ENCODE data around the gene SLC9A9.

DNA sequence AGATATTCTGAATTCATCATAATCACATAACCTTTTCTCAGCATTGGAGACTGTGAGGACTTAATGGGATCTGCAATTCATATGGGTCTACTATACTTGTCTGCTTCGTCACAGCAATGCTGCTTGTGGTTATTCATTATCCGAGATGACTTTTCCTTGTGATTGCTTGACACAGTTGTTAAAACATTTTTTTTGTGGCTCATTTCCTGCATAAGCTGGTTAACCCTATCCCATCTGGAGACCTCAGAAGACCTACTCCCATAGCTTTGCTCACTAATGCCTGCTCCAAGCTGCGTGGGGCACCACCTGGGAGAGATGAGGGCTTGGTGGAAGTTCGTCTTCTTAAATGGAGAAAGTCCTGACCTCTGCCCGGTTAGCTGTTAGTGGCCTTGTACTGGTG lies 367.9 kb downstream of the SLC9A9 start:
- TF ChIP-seq, protein P1, sequence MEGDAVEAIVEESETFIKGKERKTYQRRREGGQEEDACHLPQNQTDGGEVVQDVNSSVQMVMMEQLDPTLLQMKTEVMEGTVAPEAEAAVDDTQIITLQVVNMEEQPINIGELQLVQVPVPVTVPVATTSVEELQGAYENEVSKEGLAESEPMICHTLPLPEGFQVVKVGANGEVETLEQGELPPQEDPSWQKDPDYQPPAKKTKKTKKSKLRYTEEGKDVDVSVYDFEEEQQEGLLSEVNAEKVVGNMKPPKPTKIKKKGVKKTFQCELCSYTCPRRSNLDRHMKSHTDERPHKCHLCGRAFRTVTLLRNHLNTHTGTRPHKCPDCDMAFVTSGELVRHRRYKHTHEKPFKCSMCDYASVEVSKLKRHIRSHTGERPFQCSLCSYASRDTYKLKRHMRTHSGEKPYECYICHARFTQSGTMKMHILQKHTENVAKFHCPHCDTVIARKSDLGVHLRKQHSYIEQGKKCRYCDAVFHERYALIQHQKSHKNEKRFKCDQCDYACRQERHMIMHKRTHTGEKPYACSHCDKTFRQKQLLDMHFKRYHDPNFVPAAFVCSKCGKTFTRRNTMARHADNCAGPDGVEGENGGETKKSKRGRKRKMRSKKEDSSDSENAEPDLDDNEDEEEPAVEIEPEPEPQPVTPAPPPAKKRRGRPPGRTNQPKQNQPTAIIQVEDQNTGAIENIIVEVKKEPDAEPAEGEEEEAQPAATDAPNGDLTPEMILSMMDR (IDR thresholded peaks at IDR 0.05 in 4 of 5, conservative IDR thresholded peaks at IDR 0.05 in 1 of 5): no peak
- no peak for TF ChIP-seq POLR2A (IDR thresholded peaks at IDR 0.05)
